Immature natural killer cell (primary cell): ENCODE results near the gene ZFP62. TPM values are rescaled to one million over a fixed set of nuclear protein-coding genes. Genes with fewer than 3 reads are reported as not detected.

Experiments
- DNase-seq, 3 donors: peaks; one replicate each; pipeline ENCODE4 v3.0.0; 2022; ENCODE audit warnings: mixed read lengths in 1 of 3
- H3K27ac Mint-ChIP-seq, 6 donors: one replicate each; pipeline ENCODE4 v1.8.0; 2020; ENCODE audit warnings: mixed read lengths in 6 of 6, mild to moderate bottlenecking in 5 of 6, inconsistent platforms in 4 of 6, moderate library complexity in 3 of 6
- H3K27me3 Mint-ChIP-seq, 3 donors: one replicate each; pipeline ENCODE4 v1.8.0; 2020 to 2021; ENCODE audit warnings: low read depth in 3 of 3, mild to moderate bottlenecking in 3 of 3, mixed read lengths in 3 of 3, moderate library complexity in 3 of 3, inconsistent platforms in 1 of 3
- H3K36me3 Mint-ChIP-seq, 3 donors: one replicate each; pipeline ENCODE4 v1.8.0; 2020; ENCODE audit warnings: mixed read lengths in 3 of 3, inconsistent platforms in 2 of 3, mild to moderate bottlenecking in 2 of 3
- H3K4me1 Mint-ChIP-seq, 2 donors: one replicate each; pipeline ENCODE4 v1.8.0; 2020; ENCODE audit warnings: inconsistent platforms in 2 of 2, mild to moderate bottlenecking in 2 of 2, mixed read lengths in 2 of 2, moderate library complexity in 1 of 2
- H3K4me3 Mint-ChIP-seq, 5 donors: one replicate each; pipeline ENCODE4 v1.8.0; 2020; ENCODE audit warnings: mild to moderate bottlenecking in 5 of 5, mixed read lengths in 5 of 5, inconsistent platforms in 3 of 5, moderate library complexity in 3 of 5
- H3K9me3 Mint-ChIP-seq, 6 donors: one replicate each; pipeline ENCODE4 v1.8.0; 2020; ENCODE audit warnings: mild to moderate bottlenecking in 6 of 6, mixed read lengths in 6 of 6, inconsistent platforms in 4 of 6, moderate library complexity in 3 of 6
- polyA plus RNA-seq, 3 donors: library from polyadenylated mRNA; unstranded; fragments of 300-500 nt; fragmentation: Illumina TruSeq; gene quantifications; one replicate each; pipeline ENCODE4 v1.2.3, GENCODE V29; 2021

Gene ZFP62
- polyA plus RNA-seq, 3 donors from 2014 or later: 7.4 to 9.8 (median 8.9) TPM

GRCh38 chr5:180875860-180876426 lies 14.9 kb upstream of the ZFP62 start:
- H3K27ac Mint-ChIP-seq: no peak overlapping the region
- H3K4me1 Mint-ChIP-seq: no peaks in the 10 kb centered on the region
- no peaks in the 10 kb centered on the region for H3K36me3 Mint-ChIP-seq
- DNase-seq: no peak
- H3K9me3 Mint-ChIP-seq: peaks cover 0 to 2% (median 0%) of the 10 kb centered on the region in 6 donors
- H3K4me3 Mint-ChIP-seq: no peak overlapping the region
- peaks cover 3 to 10% (median 3%) of the 10 kb centered on the region in 3 donors for H3K27me3 Mint-ChIP-seq

- Mint-ChIP-seq H3K27me3 (peaks cover 1 to 8% (median 3%) of the 10 kb centered on the region in 3 donors), H3K36me3 (no peaks in the 10 kb centered on the region), H3K4me1 (no peaks in the 10 kb centered on the region), H3K4me3 (no peak overlapping the region), H3K27ac (no peak overlapping the region), H3K9me3 (peaks cover 0 to 2% (median 0%) of the 10 kb centered on the region in 6 donors)
- no peak for DNase-seq
These were observed 13.9 kb upstream of the ZFP62 start for GRCh38 chr5:180874804-180875582.

- Mint-ChIP-seq H3K27me3 (peaks cover 2 to 7% (median 7%) of the 10 kb centered on the region in 3 donors), H3K9me3 (peaks cover 0 to 2% (median 0%) of the 10 kb centered on the region in 6 donors), H3K36me3 (no peaks in the 10 kb centered on the region), H3K4me3 (no peak overlapping the region), H3K4me1 (no peaks in the 10 kb centered on the region), H3K27ac (peak overlapping the region in 2 of 6 donors; percentile 28 to 59)
- no peak for DNase-seq
These were observed 12.8 kb upstream of the ZFP62 start for GRCh38 chr5:180873615-180874520.

GRCh38 chr5:180872419-180872818 lies 11.3 kb upstream of the ZFP62 start:
- Mint-ChIP-seq H3K4me3 (no peak overlapping the region), H3K4me1 (no peaks in the 10 kb centered on the region), H3K27ac (no peak overlapping the region), H3K9me3 (no peaks in the 10 kb centered on the region), H3K27me3 (peaks cover 3 to 6% (median 4%) of the 10 kb centered on the region in 3 donors), H3K36me3 (no peaks in the 10 kb centered on the region)
- DNase-seq: no peak

GRCh38 chr5:180870276-180871068 lies 9.4 kb upstream of the ZFP62 start:
- no peak for DNase-seq
- Mint-ChIP-seq H3K27ac (no peak overlapping the region), H3K27me3 (peaks cover 3 to 14% (median 4%) of the 10 kb centered on the region in 3 donors), H3K4me3 (no peak overlapping the region), H3K36me3 (no peaks in the 10 kb centered on the region), H3K9me3 (no peaks in the 10 kb centered on the region), H3K4me1 (no peaks in the 10 kb centered on the region)

GRCh38 chr5:180869587-180869986 lies 8.5 kb upstream of the ZFP62 start:
- DNase-seq: no peak
- Mint-ChIP-seq H3K36me3 (no peaks in the 10 kb centered on the region), H3K4me3 (no peak overlapping the region), H3K9me3 (no peaks in the 10 kb centered on the region), H3K27me3 (peaks cover 3 to 12% (median 4%) of the 10 kb centered on the region in 3 donors), H3K27ac (no peak overlapping the region), H3K4me1 (no peaks in the 10 kb centered on the region)

GRCh38 chr5:180868960-180869359 lies 7.9 kb upstream of the ZFP62 start:
- DNase-seq: peak; percentile 23 to 38 (median 33)
- no peak overlapping the region for H3K27ac Mint-ChIP-seq

GRCh38 chr5:180866985-180867384 lies 5.9 kb upstream of the ZFP62 start:
- Mint-ChIP-seq H3K4me1 (no peaks in the 10 kb centered on the region), H3K27ac (no peak overlapping the region), H3K4me3 (no peak overlapping the region), H3K36me3 (no peaks in the 10 kb centered on the region), H3K9me3 (no peaks in the 10 kb centered on the region), H3K27me3 (peaks cover 3 to 10% (median 4%) of the 10 kb centered on the region in 3 donors)
- no peak for DNase-seq

More at GRCh38 chr5:180868960-180869359, 7.9 kb upstream of the ZFP62 start:
- H3K9me3 Mint-ChIP-seq: no peaks in the 10 kb centered on the region
- H3K4me3 Mint-ChIP-seq: no peak overlapping the region
- no peaks in the 10 kb centered on the region for H3K36me3 Mint-ChIP-seq
- peaks cover 3 to 12% (median 4%) of the 10 kb centered on the region in 3 donors for H3K27me3 Mint-ChIP-seq
- H3K4me1 Mint-ChIP-seq: no peaks in the 10 kb centered on the region

- Mint-ChIP-seq H3K27ac (no peak overlapping the region), H3K27me3 (peaks cover 4 to 10% (median 6%) of the 10 kb centered on the region in 3 donors), H3K4me1 (peaks cover 0 to 2% of the 10 kb centered on the region in 2 donors), H3K36me3 (no peaks in the 10 kb centered on the region), H3K4me3 (no peak overlapping the region), H3K9me3 (no peaks in the 10 kb centered on the region)
- DNase-seq: no peak
These were observed 5.1 kb upstream of the ZFP62 start for GRCh38 chr5:180865981-180866695.

GRCh38 chr5:180862645-180863044 lies 1.6 kb upstream of the ZFP62 start:
- H3K27ac Mint-ChIP-seq: peak overlapping the region in 2 of 6 donors; percentile 35 to 55
- H3K36me3 Mint-ChIP-seq: no peaks in the 10 kb centered on the region
- no peak for DNase-seq
- peaks cover 18 to 22% of the 10 kb centered on the region in 2 donors for H3K4me1 Mint-ChIP-seq
- peaks cover 3 to 11% (median 9%) of the 10 kb centered on the region in 3 donors for H3K27me3 Mint-ChIP-seq
- no peaks in the 10 kb centered on the region for H3K9me3 Mint-ChIP-seq
- peak overlapping the region in 3 of 5 donors; percentile 40 to 71 (median 55) for H3K4me3 Mint-ChIP-seq

- Mint-ChIP-seq H3K36me3 (peaks cover 7 to 9% (median 8%) of the 10 kb centered on the region in 3 donors), H3K27ac (peak overlapping the region; percentile 90 to 98 (median 95)), H3K4me3 (peak overlapping the region; percentile 92 to 95 (median 93)), H3K27me3 (peaks cover 0 to 11% (median 3%) of the 10 kb centered on the region in 3 donors), H3K4me1 (peaks cover 18 to 22% of the 10 kb centered on the region in 2 donors), H3K9me3 (no peaks in the 10 kb centered on the region)
- no peak for DNase-seq
These were observed 696 bp downstream of the ZFP62 start for GRCh38 chr5:180860273-180860886.

- DNase-seq: no peak
- Mint-ChIP-seq H3K27me3 (peaks cover 0 to 11% (median 3%) of the 10 kb centered on the region in 3 donors), H3K9me3 (no peaks in the 10 kb centered on the region), H3K4me3 (peak overlapping the region in 1 of 5 donors; percentile 49), H3K36me3 (peaks cover 11 to 18% (median 12%) of the 10 kb centered on the region in 3 donors), H3K27ac (peak overlapping the region in 1 of 6 donors; percentile 37), H3K4me1 (peaks cover 18 to 22% of the 10 kb centered on the region in 2 donors)
These were observed 2.5 kb downstream of the ZFP62 start for GRCh38 chr5:180858586-180858985.
